A673 (cell line): ENCODE data around the gene SWSAP1.

ENCODE experiments used
- CTCF ChIP-seq: fragments of 300-800, 200-600 bp; sonication (generic); conservative IDR thresholded peaks from 2 replicates; pipeline ENCODE4 v1.5.1; 2017; ENCODE audit warnings: low read depth, mild to moderate bottlenecking, antibody characterized with exemption, low read length, moderate library complexity, mixed read lengths
- EZH2 ChIP-seq: fragments of 200-600 bp; sonication (generic); IDR thresholded peaks from 2 replicates; pipeline ENCODE4 v1.6.1; 2017; ENCODE audit warnings: borderline replicate concordance, low read depth, mild to moderate bottlenecking, mixed read lengths, antibody characterized with exemption, low read length; ENCODE audit not compliant: poor library complexity, severe bottlenecking

- TF ChIP-seq CTCF, result no peak
- no peak for TF ChIP-seq EZH2
Observed at GRCh38 chr19:11364296-11364904, 10.1 kb upstream of the SWSAP1 start.
